IMR-90 (cell line): ENCODE data around the gene CDH15. TPM values are rescaled to one million over a fixed set of nuclear protein-coding genes. Genes with fewer than 3 reads are reported as not detected.

Source experiments
- ATAC-seq: fragments of 200-7000 bp; cut with Tn5 transposase; 2 replicates; pipeline ENCODE4 v1.9.1; 2020; ENCODE audit warnings: low read depth, mild to moderate bottlenecking, moderate library complexity
- BruUV-seq: library from RNA; stranded (reverse); fragments of 400-500 nt; replicated peaks from 2 replicates; lab custom pipeline; 2021; lab: Mats Ljungman, UMichigan
- CTCF ChIA-PET: fragments of 300-600 bp; formaldehyde crosslinking; extraction: SDS; loops from one replicate; lab custom pipeline; 2021; ENCODE audit warnings: antibody characterized with exemption; lab: Yijun Ruan, JAX
- POLR2A ChIA-PET: fragments of 300-600 bp; sonication (Branson Sonifier 250); formaldehyde crosslinking; loops from one replicate; lab custom pipeline; 2022; ENCODE audit warnings: antibody characterized with exemption; ENCODE audit not compliant: unreplicated experiment; lab: Charles Lee
- DNase-seq: peaks from one replicate; pipeline ENCODE4 v3.0.0; 2013
- H2AFZ ChIP-seq: replicated peaks from 2 replicates; pipeline ENCODE3; 2013; ENCODE audit warnings: low read length, mild to moderate bottlenecking; ENCODE audit not compliant: poor library complexity
- H2AK5ac ChIP-seq: 2 replicates; pipeline ENCODE4 v1.6.1; 2013; ENCODE audit warnings: low read depth, low read length, inconsistent platforms
- H2AK9ac ChIP-seq: replicated peaks from 2 replicates; pipeline ENCODE3; 2013; ENCODE audit warnings: mild to moderate bottlenecking, low read depth, low read length, moderate library complexity; ENCODE audit not compliant: poor library complexity
- H2BK120ac ChIP-seq: 2 replicates; pipeline ENCODE4 v1.6.1; 2013; ENCODE audit warnings: low read depth, low read length, inconsistent platforms
- H2BK15ac ChIP-seq: 3 replicates; pipeline ENCODE4 v1.6.1; 2013; ENCODE audit warnings: low read depth, low read length, inconsistent platforms
- H2BK20ac ChIP-seq: 2 replicates; pipeline ENCODE4 v1.6.1; 2013; ENCODE audit warnings: low read depth, mild to moderate bottlenecking, inconsistent platforms, low read length, moderate library complexity
- H2BK5ac ChIP-seq: 2 replicates; pipeline ENCODE4 v1.6.1; 2013; ENCODE audit warnings: mild to moderate bottlenecking, low read depth, low read length, inconsistent platforms; ENCODE audit not compliant: poor library complexity, severe bottlenecking
- H3K14ac ChIP-seq: replicated peaks from 2 replicates; pipeline ENCODE4 v1.6.1; 2013; ENCODE audit warnings: low read depth, low read length, inconsistent platforms
- H3K18ac ChIP-seq: 2 replicates; pipeline ENCODE4 v1.6.1; 2013; ENCODE audit warnings: low read depth, low read length, control low read depth
- H3K23ac ChIP-seq: 2 replicates; pipeline ENCODE4 v1.6.1; 2013; ENCODE audit warnings: low read depth, low read length, inconsistent platforms
- H3K27ac ChIP-seq: 2 replicates; pipeline ENCODE4 v1.5.1; 2013; ENCODE audit warnings: mild to moderate bottlenecking, control low read depth, low read length; ENCODE audit not compliant: insufficient read depth
- H3K27me3 ChIP-seq: 2 replicates; pipeline ENCODE4 v1.6.1; 2013; ENCODE audit warnings: low read length; ENCODE audit not compliant: control insufficient read depth, insufficient read depth
- H3K36me3 ChIP-seq: 2 replicates; pipeline ENCODE4 v1.6.1; 2013; ENCODE audit warnings: low read length, mixed read lengths; ENCODE audit not compliant: control insufficient read depth, insufficient read depth
- H3K4ac ChIP-seq: 2 replicates; pipeline ENCODE4 v1.6.1; 2013; ENCODE audit warnings: low read depth, low read length, inconsistent platforms
- H3K4me1 ChIP-seq: 2 replicates; pipeline ENCODE4 v1.6.1; 2013; ENCODE audit warnings: low read length, mixed read lengths; ENCODE audit not compliant: control insufficient read depth, insufficient read depth
- H3K4me2 ChIP-seq: 2 replicates; pipeline ENCODE4 v1.6.1; 2013; ENCODE audit warnings: low read depth, mild to moderate bottlenecking, control low read depth, low read length, moderate library complexity
- H3K4me3 ChIP-seq: 2 replicates; pipeline ENCODE4 v1.5.1; 2013; ENCODE audit warnings: low read depth, mild to moderate bottlenecking, control low read depth, low read length, moderate library complexity; ENCODE audit not compliant: insufficient read depth
- H3K56ac ChIP-seq: 2 replicates; pipeline ENCODE4 v1.6.1; 2013; ENCODE audit warnings: low read length, inconsistent platforms; ENCODE audit not compliant: insufficient read depth; ENCODE audit errors: extremely low read depth
- H3K79me1 ChIP-seq, 2 experiments: 2 replicates each; pipeline ENCODE4 v1.6.1; 2013; ENCODE audit warnings: low read length in 2 of 2, inconsistent platforms in 1 of 2, low read depth in 1 of 2
- H3K9ac ChIP-seq: 2 replicates; pipeline ENCODE4 v1.6.1; 2013; ENCODE audit warnings: low read depth, low read length, control low read depth
- H3K9me1 ChIP-seq: 2 replicates; pipeline ENCODE4 v1.6.1; 2013; ENCODE audit warnings: low read length, inconsistent platforms; ENCODE audit not compliant: insufficient read depth
- H3K9me3 ChIP-seq: 2 replicates; pipeline ENCODE4 v1.6.1; 2013; ENCODE audit warnings: low read length; ENCODE audit not compliant: control insufficient read depth, insufficient read depth
- H4K20me1 ChIP-seq: 2 replicates; pipeline ENCODE4 v1.6.1; 2013; ENCODE audit warnings: low read length, inconsistent platforms; ENCODE audit not compliant: insufficient read depth
- H4K5ac ChIP-seq: 2 replicates; pipeline ENCODE4 v1.6.1; 2013; ENCODE audit warnings: mild to moderate bottlenecking, low read depth, low read length, control low read depth
- H4K8ac ChIP-seq, 2 experiments: 2 replicates each; pipeline ENCODE4 v1.6.1; 2013; ENCODE audit warnings: low read depth in 2 of 2, low read length in 2 of 2, control low read depth in 1 of 2, inconsistent platforms in 1 of 2
- H4K91ac ChIP-seq: 2 replicates; pipeline ENCODE4 v1.6.1; 2013; ENCODE audit warnings: low read depth, low read length, inconsistent platforms; ENCODE audit not compliant: insufficient read depth
- BHLHE40 ChIP-seq: fragments of 150-350 bp; IDR thresholded peaks from 2 replicates; pipeline ENCODE4 v1.6.1; 2016; ENCODE audit warnings: mild to moderate bottlenecking, low read depth, low read length
- CEBPB ChIP-seq: IDR thresholded peaks from 2 replicates; pipeline ENCODE4 v1.6.1; 2012; ENCODE audit warnings: low read depth, low read length, improper control_type of control experiment
- CHD1 ChIP-seq: IDR thresholded peaks from 2 replicates; pipeline ENCODE4 v1.6.1; 2012; ENCODE audit warnings: low read depth, low read length, improper control_type of control experiment
- FOS ChIP-seq: fragments of 150-350 bp; IDR thresholded peaks from 2 replicates; pipeline ENCODE4 v1.6.1; 2016; ENCODE audit warnings: low read depth, low read length
- MAFK ChIP-seq: IDR thresholded peaks from 2 replicates; pipeline ENCODE4 v1.6.1; 2012; ENCODE audit warnings: low read depth, low read length, improper control_type of control experiment
- MAZ ChIP-seq: IDR thresholded peaks from 2 replicates; pipeline ENCODE4 v1.6.1; 2012; ENCODE audit warnings: low read depth, mild to moderate bottlenecking, low read length, improper control_type of control experiment, moderate library complexity, borderline replicate concordance
- MXI1 ChIP-seq: IDR thresholded peaks from 2 replicates; pipeline ENCODE4 v1.6.1; 2012; ENCODE audit warnings: low read depth, mild to moderate bottlenecking, low read length, moderate library complexity, borderline replicate concordance
- NFE2L2 ChIP-seq: fragments of 150-350 bp; IDR thresholded peaks from 2 replicates; pipeline ENCODE4 v1.6.1; 2016; ENCODE audit warnings: low read depth, mild to moderate bottlenecking, low read length
- POLR2A ChIP-seq: IDR thresholded peaks from 2 replicates; pipeline ENCODE4 v1.6.1; 2012; ENCODE audit warnings: mild to moderate bottlenecking, low read depth, low read length
- RAD21 ChIP-seq: IDR thresholded peaks from 2 replicates; pipeline ENCODE4 v1.6.1; 2012; ENCODE audit warnings: low read length, improper control_type of control experiment
- RCOR1 ChIP-seq: IDR thresholded peaks from 2 replicates; pipeline ENCODE4 v1.6.1; 2012; ENCODE audit warnings: mild to moderate bottlenecking, low read length, improper control_type of control experiment; ENCODE audit not compliant: insufficient replicate concordance
- RFX5 ChIP-seq: IDR thresholded peaks from 2 replicates; pipeline ENCODE4 v1.8.0; 2012; ENCODE audit warnings: low read depth, mild to moderate bottlenecking, low read length, moderate library complexity
- SMC3 ChIP-seq: fragments of 150-350 bp; IDR thresholded peaks from 2 replicates; pipeline ENCODE4 v1.6.1; 2016; ENCODE audit warnings: low read depth, mild to moderate bottlenecking, antibody characterized with exemption, low read length, moderate library complexity
- WGBS, 2 experiments: methylation state at CpG; one replicate each; pipeline versions ENCODE4 v1.1.5 to v1.1.7; 2013; ENCODE audit warnings: missing lambda C conversion rate in 2 of 2; ENCODE audit not compliant: insufficient read length in 1 of 2; ENCODE audit errors: extremely low coverage in 2 of 2; 5-methylcytosine and 5-hydroxymethylcytosine counted together
- dilution Hi-C: fragments of 300-500 bp; cut with HindIII; formaldehyde crosslinking; loops from one replicate; pipeline ENCODE4 v1.14.3; 2018; ENCODE audit warnings: low sequenced_read_pairs; ENCODE audit not compliant: unreplicated experiment
- in situ Hi-C: fragments of 300-500 bp; cut with MboI; formaldehyde crosslinking; loops from 3 replicates; pipeline ENCODE4 v1.14.3; 2019; ENCODE audit warnings: low sequenced_read_pairs, inconsistent platforms, mixed read lengths
- intact Hi-C: fragments of 100-400 bp; cut with micrococcal nuclease; formaldehyde crosslinking; loops from 2 replicates; pipeline ENCODE4 v1.10.0; 2022
- polyA plus RNA-seq, 3 experiments: library from polyadenylated mRNA; depleted of rRNA; stranded (reverse); fragments of >200 nt; gene quantifications; 2 replicates each; pipeline ENCODE4 v1.2.3, GENCODE V29; 2012; ENCODE audit warnings: low replicate concordance in 1 of 3
- total RNA-seq: library from RNA; depleted of rRNA; stranded (reverse); fragments of >200 nt; gene quantifications from 2 replicates; pipeline ENCODE4 v1.2.3, GENCODE V29; 2012
- TF ChIP-seq, protein P1 (sequence below): conservative IDR thresholded peaks from 2 replicates; pipeline ENCODE4 v1.5.1; 2012; ENCODE audit warnings: mild to moderate bottlenecking, low read depth, low read length, improper control_type of control experiment
- TF ChIP-seq, protein P2 (sequence below): fragments of 150-350 bp; IDR thresholded peaks from 2 replicates; pipeline ENCODE4 v1.6.1; 2016; ENCODE audit warnings: low read depth, mild to moderate bottlenecking, low read length, moderate library complexity, borderline replicate concordance

The CDH15 gene
- total and polyA plus RNA-seq, 2 of the 4 experiments (the other 2 are of a cell fraction) = 0.18 to 0.62 TPM

DNA sequence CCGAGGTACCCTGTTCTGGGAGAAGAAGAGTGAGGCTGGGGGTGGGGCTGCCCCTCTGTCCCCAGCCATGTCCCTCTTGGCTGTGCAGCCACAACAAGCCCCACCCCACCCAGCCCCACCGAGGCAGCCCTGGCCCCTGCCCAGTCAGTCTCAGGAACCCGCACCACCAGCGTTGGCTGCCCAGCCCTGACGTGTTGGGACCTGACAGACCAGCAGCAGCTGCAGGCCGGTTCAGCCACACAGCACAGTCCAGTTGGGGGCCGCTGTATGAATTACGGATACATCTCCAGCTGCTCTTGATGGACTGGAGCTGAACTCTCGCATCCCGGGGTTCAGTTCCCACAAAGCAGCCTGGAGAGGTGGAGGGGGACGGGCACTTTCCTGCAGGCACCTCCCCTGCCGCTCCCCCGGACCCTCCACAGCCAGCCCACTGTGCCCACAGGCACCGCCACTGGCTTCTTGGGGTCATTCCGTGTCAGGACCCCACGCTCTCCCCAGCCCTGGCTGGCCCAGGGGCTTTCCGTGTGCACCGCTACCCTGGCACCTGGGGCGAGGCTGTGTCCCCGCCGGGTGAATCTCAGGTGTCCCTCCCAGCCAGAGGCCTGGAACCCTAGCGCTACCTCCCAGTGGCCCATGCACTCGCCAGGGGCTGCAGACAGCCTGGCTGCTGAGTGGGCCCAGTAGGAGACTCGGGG is 7.1 kb downstream of the CDH15 start:
- Histone ChIP-seq H2BK15ac (no peak overlapping the region), H3K36me3 (no peaks in the 10 kb centered on the region), H2AK9ac (no peak overlapping the region), H3K9me1 (no peaks in the 10 kb centered on the region), H3K18ac (no peak overlapping the region), H3K79me1 (no peaks in the 10 kb centered on the region), H4K5ac (no peak overlapping the region), H3K27me3 (peaks cover 41% of the 10 kb centered on the region), H3K27ac (no peak overlapping the region), H2BK120ac (no peak overlapping the region), H2AFZ (no peak overlapping the region), H4K8ac (no peak overlapping the region), H2AK5ac (no peak overlapping the region), H3K23ac (no peak overlapping the region), H3K4me2 (no peak overlapping the region), H3K56ac (no peak overlapping the region), H3K4me1 (no peaks in the 10 kb centered on the region), H2BK20ac (no peak overlapping the region), H4K91ac (no peak overlapping the region), H3K9me3 (no peaks in the 10 kb centered on the region), H3K4ac (no peak overlapping the region), H3K4me3 (no peak overlapping the region), H3K9ac (no peak overlapping the region), H4K20me1 (no peaks in the 10 kb centered on the region; the same call in 1 of the 2 replicates), H2BK5ac (no peak overlapping the region), H3K14ac (no peak overlapping the region)
- no TSS peak for BruUV-seq
- ChIA-PET POLR2A (no interaction called here), CTCF (no interaction called here)
- intact Hi-C loops = no loop called here
- dilution Hi-C loops = no loop called here
- no peak for ATAC-seq
- TF ChIP-seq, protein P1, sequence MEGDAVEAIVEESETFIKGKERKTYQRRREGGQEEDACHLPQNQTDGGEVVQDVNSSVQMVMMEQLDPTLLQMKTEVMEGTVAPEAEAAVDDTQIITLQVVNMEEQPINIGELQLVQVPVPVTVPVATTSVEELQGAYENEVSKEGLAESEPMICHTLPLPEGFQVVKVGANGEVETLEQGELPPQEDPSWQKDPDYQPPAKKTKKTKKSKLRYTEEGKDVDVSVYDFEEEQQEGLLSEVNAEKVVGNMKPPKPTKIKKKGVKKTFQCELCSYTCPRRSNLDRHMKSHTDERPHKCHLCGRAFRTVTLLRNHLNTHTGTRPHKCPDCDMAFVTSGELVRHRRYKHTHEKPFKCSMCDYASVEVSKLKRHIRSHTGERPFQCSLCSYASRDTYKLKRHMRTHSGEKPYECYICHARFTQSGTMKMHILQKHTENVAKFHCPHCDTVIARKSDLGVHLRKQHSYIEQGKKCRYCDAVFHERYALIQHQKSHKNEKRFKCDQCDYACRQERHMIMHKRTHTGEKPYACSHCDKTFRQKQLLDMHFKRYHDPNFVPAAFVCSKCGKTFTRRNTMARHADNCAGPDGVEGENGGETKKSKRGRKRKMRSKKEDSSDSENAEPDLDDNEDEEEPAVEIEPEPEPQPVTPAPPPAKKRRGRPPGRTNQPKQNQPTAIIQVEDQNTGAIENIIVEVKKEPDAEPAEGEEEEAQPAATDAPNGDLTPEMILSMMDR = no peak
- TF ChIP-seq BHLHE40 (no peak), RCOR1 (no peak), MAZ (no peak), CHD1 (no peak), RAD21 (no peak), SMC3 (no peak), CEBPB (no peak), NFE2L2 (no peak), FOS (no peak), MXI1 (no peak), MAFK (no peak), POLR2A (no peak), RFX5 (no peak)
- TF ChIP-seq, protein P2, sequence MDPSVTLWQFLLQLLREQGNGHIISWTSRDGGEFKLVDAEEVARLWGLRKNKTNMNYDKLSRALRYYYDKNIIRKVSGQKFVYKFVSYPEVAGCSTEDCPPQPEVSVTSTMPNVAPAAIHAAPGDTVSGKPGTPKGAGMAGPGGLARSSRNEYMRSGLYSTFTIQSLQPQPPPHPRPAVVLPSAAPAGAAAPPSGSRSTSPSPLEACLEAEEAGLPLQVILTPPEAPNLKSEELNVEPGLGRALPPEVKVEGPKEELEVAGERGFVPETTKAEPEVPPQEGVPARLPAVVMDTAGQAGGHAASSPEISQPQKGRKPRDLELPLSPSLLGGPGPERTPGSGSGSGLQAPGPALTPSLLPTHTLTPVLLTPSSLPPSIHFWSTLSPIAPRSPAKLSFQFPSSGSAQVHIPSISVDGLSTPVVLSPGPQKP = no peak
- WGBS, 2 experiments = 85% methylated on average over 8 of the region's 24 CpGs; no CpG with 5 or more reads in 1 of the 2 experiments
- in situ Hi-C loops = no loop called here
- DNase-seq = no peak
